Measurements from ENCODE around the gene GAGE12G.
"Not testable (repeated sequence)": the region's sequence is repeated elsewhere in the genome, so short reads cannot be mapped to it uniquely, and the experiment has no call there.

Gene GAGE12G

DNA sequence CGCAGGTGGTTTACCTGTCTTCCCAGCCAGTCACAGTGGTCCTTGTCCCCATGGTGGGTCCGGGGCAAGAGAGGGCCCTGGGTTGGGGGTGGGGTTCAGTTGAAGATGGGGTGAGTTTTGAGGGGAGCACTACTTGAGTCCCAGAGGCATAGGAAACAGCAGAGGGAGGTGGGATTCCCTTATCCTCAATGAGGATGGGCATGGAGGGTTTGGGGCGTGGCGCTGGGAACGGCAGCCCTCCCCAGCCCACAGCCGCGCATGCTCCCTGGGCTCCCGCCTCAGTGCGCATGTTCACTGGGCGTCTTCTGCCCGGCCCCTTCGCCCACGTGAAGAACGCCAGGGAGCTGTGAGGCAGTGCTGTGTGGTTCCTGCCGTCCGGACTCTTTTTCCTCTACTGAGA, at the start of gene GAGE12G:
Gene GAGE12G, plus strand, starts transcription at position 301 of the 400 bp plus-strand sequence. CDS start 1,155 bp downstream, outside the sequence.
- DNase-seq, result not testable (repeated sequence)

DNA sequence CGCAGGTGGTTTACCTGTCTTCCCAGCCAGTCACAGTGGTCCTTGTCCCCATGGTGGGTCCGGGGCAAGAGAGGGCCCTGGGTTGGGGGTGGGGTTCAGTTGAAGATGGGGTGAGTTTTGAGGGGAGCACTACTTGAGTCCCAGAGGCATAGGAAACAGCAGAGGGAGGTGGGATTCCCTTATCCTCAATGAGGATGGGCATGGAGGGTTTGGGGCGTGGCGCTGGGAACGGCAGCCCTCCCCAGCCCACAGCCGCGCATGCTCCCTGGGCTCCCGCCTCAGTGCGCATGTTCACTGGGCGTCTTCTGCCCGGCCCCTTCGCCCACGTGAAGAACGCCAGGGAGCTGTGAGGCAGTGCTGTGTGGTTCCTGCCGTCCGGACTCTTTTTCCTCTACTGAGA, 38.3 kb upstream of the GAGE12G start, which contains the start of gene GAGE12C:
Gene GAGE12C, plus strand, starts transcription at position 301 of the 400 bp plus-strand sequence. CDS start 1,155 bp downstream, outside the sequence.
- not testable (repeated sequence) for DNase-seq

DNA sequence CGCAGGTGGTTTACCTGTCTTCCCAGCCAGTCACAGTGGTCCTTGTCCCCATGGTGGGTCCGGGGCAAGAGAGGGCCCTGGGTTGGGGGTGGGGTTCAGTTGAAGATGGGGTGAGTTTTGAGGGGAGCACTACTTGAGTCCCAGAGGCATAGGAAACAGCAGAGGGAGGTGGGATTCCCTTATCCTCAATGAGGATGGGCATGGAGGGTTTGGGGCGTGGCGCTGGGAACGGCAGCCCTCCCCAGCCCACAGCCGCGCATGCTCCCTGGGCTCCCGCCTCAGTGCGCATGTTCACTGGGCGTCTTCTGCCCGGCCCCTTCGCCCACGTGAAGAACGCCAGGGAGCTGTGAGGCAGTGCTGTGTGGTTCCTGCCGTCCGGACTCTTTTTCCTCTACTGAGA, 28.8 kb upstream of the GAGE12G start, which contains the start of gene GAGE12D:
Gene GAGE12D, plus strand, starts transcription at position 301 of the 400 bp plus-strand sequence. CDS start 1,155 bp downstream, outside the sequence.
- DNase-seq, result not testable (repeated sequence)

GRCh38 chrX:49550989-49551388, 19.2 kb upstream of the GAGE12G start, which contains the start of gene GAGE12E:
Gene GAGE12E, plus strand, starts transcription at chrX:49551289. Its CDS starts 1,155 bp downstream, at chrX:49552444.
- not testable (repeated sequence) for DNase-seq

- not testable (repeated sequence) for DNase-seq
Measured at GRCh38 chrX:49560542-49560941, 9.7 kb upstream of the GAGE12G start, which contains the start of gene GAGE12F. Gene GAGE12F, plus strand, starts transcription at chrX:49560842. Its CDS starts 1,155 bp downstream, at chrX:49561997.

DNA sequence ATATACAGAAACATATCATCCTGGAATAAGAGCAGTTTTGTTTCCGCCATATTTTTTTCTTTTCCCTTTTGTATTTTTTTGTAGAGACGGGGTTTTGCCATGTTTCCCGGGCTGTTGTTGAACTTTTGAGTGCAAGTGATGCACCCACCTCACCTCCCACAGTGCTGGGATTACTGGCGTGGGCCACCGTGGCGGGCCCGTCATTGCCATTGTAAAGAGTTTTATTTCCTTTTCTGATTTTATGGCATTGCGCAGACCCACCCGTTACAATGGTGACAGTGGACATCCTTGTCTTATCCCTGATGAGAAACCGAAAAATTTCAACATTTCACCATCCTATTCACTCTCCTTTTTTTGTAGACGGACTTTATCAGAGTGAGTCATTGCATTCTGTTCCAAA, 1.5 kb upstream of the GAGE12G start:
- DNase-seq, result not testable (repeated sequence)

GRCh38 chrX:49569152-49569551, 1.0 kb upstream of the GAGE12G start:
- DNase-seq, result not testable (repeated sequence)

GRCh38 chrX:49579649-49580048, 9.4 kb downstream of the GAGE12G start, which contains the start of gene GAGE12H:
Gene GAGE12H, plus strand, starts transcription at chrX:49579949. Its CDS starts 1,155 bp downstream, at chrX:49581104.
- DNase-seq, result not testable (repeated sequence)

DNA sequence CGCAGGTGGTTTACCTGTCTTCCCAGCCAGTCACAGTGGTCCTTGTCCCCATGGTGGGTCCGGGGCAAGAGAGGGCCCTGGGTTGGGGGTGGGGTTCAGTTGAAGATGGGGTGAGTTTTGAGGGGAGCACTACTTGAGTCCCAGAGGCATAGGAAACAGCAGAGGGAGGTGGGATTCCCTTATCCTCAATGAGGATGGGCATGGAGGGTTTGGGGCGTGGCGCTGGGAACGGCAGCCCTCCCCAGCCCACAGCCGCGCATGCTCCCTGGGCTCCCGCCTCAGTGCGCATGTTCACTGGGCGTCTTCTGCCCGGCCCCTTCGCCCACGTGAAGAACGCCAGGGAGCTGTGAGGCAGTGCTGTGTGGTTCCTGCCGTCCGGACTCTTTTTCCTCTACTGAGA, 19.0 kb downstream of the GAGE12G start, which contains the start of gene GAGE2A:
Gene GAGE2A, plus strand, starts transcription at position 301 of the 400 bp plus-strand sequence. CDS start 1,155 bp downstream, outside the sequence.
- DNase-seq, result not testable (repeated sequence)

- not testable (repeated sequence) for DNase-seq
Measured at GRCh38 chrX:49589769-49590478, 19.7 kb downstream of the GAGE12G start.

DNA sequence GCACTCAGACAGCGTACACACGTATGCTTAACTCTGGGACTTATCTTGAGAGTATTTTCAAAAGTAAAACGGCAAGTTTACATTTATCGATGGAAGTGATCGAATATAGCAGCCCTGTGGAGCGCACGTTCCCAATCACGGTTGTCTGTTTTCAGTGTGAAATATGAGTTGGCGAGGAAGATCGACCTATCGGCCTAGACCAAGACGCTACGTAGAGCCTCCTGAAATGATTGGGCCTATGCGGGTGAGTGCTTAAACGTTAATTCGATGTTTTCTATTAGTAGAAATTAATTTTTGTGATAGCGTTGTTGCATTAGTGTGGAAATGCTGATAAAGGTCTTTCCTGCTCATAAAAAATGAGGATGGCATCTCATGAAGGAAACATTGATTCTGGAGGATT, 20.3 kb downstream of the GAGE12G start:
- DNase-seq, result not testable (repeated sequence)

GRCh38 chrX:49598720-49599119, 28.5 kb downstream of the GAGE12G start, which contains the start of gene GAGE1:
Gene GAGE1, plus strand, starts transcription at chrX:49599020. Its CDS starts 1,155 bp downstream, at chrX:49600175.
- not testable (repeated sequence) for DNase-seq

DNA sequence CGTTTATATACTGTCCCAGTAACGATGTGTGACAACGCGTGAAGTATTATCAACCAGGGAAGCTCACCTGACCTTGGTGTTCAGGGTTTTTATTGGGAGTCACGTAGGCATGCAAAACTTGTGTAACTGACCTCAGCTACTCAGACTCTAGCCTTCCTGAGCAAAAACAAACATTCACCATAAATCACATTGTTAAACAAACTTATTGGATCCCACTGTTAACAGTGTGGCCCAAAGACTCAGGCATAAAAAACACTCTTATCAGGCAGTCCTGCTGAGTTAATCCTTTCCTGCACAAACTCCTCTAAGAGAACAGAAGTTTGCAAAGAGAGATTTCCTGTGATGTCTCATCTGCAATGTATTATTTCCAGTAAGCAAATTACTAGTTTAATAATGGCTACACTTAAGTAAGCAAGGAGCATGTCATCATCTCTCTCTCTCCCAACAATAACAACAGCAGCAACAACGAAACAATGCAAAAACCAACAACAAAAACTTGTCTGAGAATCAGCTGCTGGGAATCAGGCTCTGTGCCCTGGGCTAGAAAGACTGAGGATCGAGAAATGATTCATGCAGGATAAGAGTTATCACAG, 40.6 kb downstream of the GAGE12G start:
- DNase-seq, result no peak

GRCh38 chrX:49618574-49618973, 48.4 kb downstream of the GAGE12G start:
- no peak for DNase-seq
